Thyroid gland (tissue), 4 donors: Measurements from ENCODE around the gene ANKRD13B.

Experiments used
- CTCF ChIP-seq, 6 experiments: fragments of 200-600 bp in 3 of 6; fragments of 450-650 bp in 3 of 6; sonication (generic) in 3 of 6; IDR thresholded peaks; one replicate each; pipeline ENCODE4 v1.5.1; 2016 to 2019; ENCODE audit warnings: antibody characterized with exemption in 6 of 6, mild to moderate bottlenecking in 2 of 6, inconsistent platforms in 1 of 6, moderate library complexity in 1 of 6
- POLR2A ChIP-seq, 2 donors: fragments of 450-650 bp; IDR thresholded peaks; one replicate each; pipeline ENCODE4 v1.6.1; 2017; ENCODE audit warnings: antibody characterized with exemption in 2 of 2, mild to moderate bottlenecking in 2 of 2, moderate library complexity in 1 of 2

GRCh38 chr17:29652976-29653375, 60.0 kb downstream of the ANKRD13B start:
- TF ChIP-seq CTCF (IDR thresholded peaks at IDR 0.05): no peak
- TF ChIP-seq POLR2A (IDR thresholded peaks at IDR 0.05): no peak
